ENCODE measurements around the gene CAMK2D.

CAMK2D gene

GRCh38 chr4:113522433-113522832, 239.1 kb downstream of the CAMK2D start:
- no peak for DNase-seq (ENCODE audit: low read depth)

- no peak for DNase-seq (ENCODE audit: low read depth)
These were observed 248.2 kb downstream of the CAMK2D start for GRCh38 chr4:113513382-113513781.

DNA sequence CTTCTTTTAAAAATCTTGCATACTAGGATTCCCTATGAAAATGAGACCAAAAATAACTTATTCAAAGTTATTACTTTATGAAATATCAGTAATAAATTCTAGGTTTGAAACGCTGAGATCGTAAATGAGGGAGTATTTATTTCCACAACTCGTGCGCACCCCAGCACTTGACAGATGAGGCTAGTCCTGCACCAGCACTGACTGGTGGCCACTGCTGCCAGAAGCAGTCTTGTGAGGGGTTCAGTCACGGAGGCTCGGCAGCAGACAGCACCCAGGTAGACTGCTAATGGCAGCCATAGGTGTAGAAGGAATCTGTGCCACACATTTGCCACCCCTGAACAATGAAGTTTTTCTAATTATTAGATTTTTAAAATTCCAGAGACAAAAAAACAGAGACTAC, 248.7 kb downstream of the CAMK2D start:
- DNase-seq (ENCODE audit: low read depth): no peak

DNA sequence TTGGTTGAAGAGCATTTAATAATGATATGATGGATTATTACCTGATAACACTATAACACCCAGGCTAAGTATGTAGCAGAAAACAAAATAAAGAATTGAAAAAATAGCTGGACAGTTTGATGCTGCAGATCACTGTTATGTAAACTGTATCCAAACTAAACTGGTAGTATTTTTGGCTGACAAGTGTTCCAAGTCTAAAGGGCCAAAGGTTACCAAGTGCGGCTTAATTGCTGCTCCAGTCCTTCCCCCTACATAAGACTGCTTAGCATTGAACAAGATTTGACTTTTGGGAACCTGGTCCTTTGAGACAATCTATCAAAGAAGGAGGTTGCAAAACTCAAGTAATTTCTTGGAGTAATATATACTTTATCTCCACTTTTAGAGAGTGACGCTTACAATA, 249.6 kb downstream of the CAMK2D start:
- DNase-seq (ENCODE audit: low read depth): no peak

GRCh38 chr4:113509851-113510250, 251.7 kb downstream of the CAMK2D start:
- no peak for DNase-seq (ENCODE audit: low read depth)

- no peak for DNase-seq (ENCODE audit: low read depth)
These were observed 256.5 kb downstream of the CAMK2D start for GRCh38 chr4:113505044-113505443.

DNA sequence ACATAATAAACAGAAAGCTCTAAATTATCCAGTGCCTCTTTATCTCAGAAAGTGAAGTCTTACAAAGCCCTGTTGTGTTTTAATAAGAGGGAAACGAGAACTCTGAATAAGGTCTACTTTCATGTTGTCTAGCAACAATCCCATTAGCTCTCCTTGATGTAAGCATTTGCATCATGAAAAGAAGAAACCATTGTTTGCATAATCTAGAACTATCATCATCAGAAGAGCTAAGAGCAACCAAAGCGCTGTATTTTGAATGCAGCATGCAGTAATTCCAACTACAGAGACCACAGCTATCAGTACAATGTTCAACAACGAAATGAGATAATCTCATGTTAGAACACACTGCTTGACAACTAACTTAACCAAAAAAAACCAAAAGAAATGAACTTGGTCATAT, 257.1 kb downstream of the CAMK2D start:
- DNase-seq (ENCODE audit: low read depth): no peak

GRCh38 chr4:113503691-113504090, 257.8 kb downstream of the CAMK2D start:
- no peak for DNase-seq (ENCODE audit: low read depth)

DNA sequence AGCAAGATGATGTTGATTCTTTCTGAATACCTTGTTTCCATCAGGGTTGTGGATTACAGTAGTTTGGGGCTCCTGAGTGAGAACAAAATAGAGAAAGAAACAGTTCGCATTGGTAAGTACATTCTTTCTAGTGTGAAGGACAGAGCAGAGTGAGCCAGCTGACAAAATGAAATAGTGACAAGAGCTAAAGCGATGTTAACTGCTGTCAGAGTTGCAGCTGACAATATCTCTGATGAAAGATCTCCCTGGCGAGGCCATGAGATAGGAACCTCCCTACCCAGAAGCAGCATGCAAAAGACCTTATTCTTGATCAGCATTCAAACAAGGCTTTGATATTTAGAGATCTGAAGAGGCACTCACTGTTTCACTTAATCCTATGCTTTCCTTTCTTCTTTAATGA, 258.6 kb downstream of the CAMK2D start:
- no peak for DNase-seq (ENCODE audit: low read depth)

- DNase-seq (ENCODE audit: low read depth): peak; percentile 10
These were observed 259.1 kb downstream of the CAMK2D start for GRCh38 chr4:113502476-113502875.

DNA sequence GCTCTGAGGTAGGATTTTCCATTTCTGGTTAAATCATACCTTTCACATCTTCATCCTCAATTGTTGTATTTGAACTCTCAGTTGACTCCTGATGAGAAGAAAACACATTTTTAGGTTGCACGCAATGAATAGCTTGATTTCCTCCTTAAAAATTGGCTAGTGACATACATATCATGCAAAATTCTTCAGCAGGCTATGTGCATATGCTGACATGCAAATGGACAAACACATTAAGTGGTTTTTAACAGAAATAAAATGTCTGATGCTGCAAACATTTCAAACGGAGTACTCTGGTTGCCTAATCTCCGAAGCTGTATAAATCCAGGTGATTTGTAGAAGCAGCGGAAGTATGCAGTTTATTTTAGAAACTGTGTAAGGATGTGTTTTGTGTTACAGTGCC, 261.1 kb downstream of the CAMK2D start:
- no peak for DNase-seq (ENCODE audit: low read depth)

- peak; percentile 80 for DNase-seq (ENCODE audit: low read depth)
These were observed 261.8 kb downstream of the CAMK2D start for GRCh38 chr4:113499696-113500095.

- no peak for DNase-seq (ENCODE audit: low read depth)
These were observed 262.4 kb downstream of the CAMK2D start for GRCh38 chr4:113499166-113499565.

GRCh38 chr4:113497154-113497884, 264.2 kb downstream of the CAMK2D start:
- no peak for DNase-seq (ENCODE audit: low read depth)

GRCh38 chr4:113496698-113497097, 264.8 kb downstream of the CAMK2D start:
- DNase-seq (ENCODE audit: low read depth): no peak

GRCh38 chr4:113495790-113496189, 265.7 kb downstream of the CAMK2D start:
- DNase-seq (ENCODE audit: low read depth): no peak

DNA sequence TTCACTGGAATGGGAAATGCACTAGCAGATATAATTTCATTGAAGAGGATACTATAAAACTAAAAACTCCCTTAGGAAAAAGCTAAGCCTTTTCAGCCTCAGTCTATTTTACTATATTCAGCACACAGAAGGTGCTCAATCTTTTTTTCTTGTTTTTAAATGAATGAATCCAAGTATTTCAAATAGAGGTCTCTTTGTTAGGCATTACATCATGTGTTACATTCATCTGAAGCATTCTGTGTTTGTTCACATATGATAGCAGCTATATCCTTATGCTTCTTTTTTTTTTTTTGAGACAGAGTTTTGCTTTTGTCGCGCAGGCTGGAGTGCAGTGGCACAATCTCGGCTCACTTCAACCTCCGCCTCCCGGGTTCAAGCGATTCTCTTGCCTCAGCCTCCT, 278.4 kb downstream of the CAMK2D start:
- no peak for DNase-seq (ENCODE audit: low read depth)

DNA sequence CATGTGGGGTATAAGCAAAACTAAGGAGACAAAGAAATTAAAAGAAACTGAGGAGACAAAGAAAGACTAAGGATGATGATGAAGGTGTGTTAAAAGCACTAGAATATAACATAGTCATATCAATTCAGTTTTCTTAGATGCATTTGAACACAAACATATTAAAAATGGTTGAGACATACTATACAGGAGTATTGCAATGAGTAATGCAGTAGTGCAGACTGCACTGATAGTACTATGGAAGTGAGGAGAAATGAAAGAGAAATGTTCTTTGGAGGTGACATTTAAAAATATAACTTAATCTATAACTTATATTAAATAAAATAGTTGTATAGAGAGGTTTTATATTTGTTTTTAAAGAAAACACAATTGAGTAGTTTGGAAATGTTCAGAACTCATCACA, 279.2 kb downstream of the CAMK2D start:
- no peak for DNase-seq (ENCODE audit: low read depth)

DNA sequence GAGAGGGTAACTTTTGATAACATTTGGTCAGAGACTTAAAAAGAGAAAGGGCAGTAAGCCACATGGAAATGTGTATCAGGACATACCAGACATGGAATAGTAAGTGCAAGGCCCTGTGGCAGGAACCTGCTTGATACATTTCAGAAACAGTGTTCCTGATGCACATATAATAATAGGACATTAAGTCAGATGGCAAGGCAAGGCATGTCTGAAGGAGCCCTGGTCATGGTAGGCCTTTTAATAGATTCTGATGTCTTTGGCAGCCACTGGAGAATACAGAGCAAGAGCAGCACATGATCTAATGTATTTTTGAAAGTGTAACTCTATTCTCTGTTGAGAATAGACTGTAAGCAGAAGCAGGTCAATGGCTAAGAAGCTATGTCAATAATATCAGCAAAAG, 279.7 kb downstream of the CAMK2D start:
- no peak for DNase-seq (ENCODE audit: low read depth)

DNA sequence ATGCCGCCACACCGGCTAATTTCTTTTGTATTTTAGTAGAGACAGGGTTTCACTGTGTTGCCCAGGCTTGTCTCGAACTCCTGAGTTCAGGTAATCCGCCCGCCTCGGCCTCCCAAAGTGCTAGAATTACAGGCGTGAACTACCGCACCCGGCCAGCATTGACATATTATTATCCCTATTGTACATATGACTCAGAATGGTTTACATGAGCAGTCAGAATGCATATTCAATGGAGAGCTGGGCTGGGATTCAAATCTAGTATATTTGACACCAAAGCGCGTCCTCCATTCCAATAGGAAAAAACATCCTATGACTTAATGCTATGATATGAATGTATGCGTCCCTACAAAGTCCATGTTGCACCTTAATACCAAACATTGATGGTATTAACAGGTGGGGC, 281.4 kb downstream of the CAMK2D start:
- DNase-seq (ENCODE audit: low read depth): no peak

DNA sequence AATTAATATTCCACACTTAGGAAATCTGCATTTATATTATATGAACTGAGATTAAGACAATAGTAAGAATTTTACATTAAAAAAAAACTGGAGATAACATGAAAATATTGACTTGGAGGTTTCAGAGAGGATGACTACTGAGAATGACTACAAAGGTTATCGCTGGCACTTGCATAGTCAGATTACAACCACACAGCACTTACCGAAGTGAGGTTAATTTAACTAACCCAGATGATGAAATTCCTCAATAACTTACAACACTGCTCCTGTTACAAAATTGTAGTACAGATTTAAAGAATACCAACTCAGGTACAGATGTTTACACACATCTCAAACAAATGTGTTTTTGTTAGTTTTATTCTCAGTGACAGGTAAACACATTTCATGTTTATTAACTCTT, 283.5 kb downstream of the CAMK2D start:
- no peak for DNase-seq (ENCODE audit: low read depth)

DNA sequence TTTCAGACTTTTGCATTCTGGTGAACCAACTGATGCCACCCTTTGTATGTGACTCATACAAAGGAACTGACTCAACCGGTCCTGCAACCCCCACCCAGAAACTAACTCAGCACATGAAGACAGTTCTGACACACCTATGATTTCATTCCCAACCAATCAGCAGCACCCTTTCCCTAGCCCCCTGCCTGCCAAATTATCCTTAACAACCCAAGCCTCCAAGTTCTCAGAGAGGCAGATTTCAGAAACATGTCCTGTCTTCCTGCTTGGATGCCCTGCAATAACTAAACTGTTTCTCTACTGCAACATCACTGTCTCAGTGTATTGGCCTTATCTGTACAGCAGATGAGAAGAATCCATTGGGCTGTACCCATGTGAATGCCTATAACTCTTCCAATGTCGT, 284.7 kb downstream of the CAMK2D start:
- no peak for DNase-seq (ENCODE audit: low read depth)

GRCh38 chr4:113474017-113474416, 287.5 kb downstream of the CAMK2D start:
- DNase-seq (ENCODE audit: low read depth): peak; percentile 75

- no peak for DNase-seq (ENCODE audit: low read depth)
These were observed 288.7 kb downstream of the CAMK2D start for GRCh38 chr4:113472864-113473263.

Measured in fibroblast of the conjunctiva (primary cell).